Stimulated activated CD4-positive, alpha-beta T cell treated with anti-CD3 and anti-CD28 coated beads, Interleukin-4, amount 100 ng/mL, for 1 hour (primary cell): ENCODE results near the gene COQ8B.
"Not testable (repeated sequence)": the region's sequence is repeated elsewhere in the genome, so short reads cannot be mapped to it uniquely, and the experiment has no call there.

Experiments used
- DNase-seq: peaks from one replicate; pipeline ENCODE4 v3.0.0-alpha.2; 2020

Gene COQ8B

DNA sequence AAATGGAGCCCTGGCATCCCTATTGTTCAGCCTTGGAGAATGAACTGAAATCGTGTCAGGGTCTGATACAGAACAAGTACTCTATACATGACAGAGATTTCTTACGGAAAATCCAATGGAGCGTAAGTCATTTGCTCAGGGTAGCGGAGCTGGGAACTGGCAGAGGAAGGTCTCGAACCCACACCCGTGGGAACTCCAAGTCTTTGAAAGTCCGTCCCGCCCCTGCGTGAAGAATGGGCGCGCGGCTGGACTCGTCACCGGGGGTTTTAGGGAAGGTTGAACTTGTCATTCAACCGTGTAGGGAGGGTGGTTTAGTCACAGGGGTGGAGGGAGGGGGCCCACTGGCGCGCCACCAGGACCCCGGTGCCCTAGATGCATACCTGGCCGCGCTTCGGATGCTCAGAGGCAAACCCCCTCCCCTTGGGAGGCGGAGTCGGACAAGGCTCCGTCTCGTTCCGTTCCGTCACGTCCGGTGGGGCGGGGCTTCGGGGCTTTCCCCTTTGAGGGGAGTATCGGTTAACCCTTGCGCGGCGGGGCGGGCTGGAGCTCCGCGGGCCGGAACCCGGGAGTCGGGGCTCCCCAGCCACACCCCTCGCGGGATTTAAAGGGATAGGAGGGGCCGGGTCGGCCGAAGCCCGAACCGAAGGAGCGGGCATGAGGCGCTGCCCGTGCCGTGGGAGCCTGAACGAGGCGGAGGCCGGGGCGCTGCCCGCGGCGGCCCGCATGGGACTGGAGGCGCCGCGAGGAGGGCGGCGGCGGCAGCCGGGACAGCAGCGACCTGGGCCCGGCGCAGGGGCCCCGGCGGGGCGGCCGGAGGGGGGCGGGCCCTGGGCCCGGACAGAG lies at the start of gene COQ8B, which contains the start of gene ITPKC:
TSS of gene COQ8B (minus strand) at position 405 of the 843 bp plus-strand sequence. CDS start 2,254 bp downstream, outside the sequence.
TSS of gene ITPKC (plus strand) at position 631 of the 843 bp plus-strand sequence. CDS start at position 655, 24 bp downstream.
- DNase-seq = peak; percentile 100

DNA sequence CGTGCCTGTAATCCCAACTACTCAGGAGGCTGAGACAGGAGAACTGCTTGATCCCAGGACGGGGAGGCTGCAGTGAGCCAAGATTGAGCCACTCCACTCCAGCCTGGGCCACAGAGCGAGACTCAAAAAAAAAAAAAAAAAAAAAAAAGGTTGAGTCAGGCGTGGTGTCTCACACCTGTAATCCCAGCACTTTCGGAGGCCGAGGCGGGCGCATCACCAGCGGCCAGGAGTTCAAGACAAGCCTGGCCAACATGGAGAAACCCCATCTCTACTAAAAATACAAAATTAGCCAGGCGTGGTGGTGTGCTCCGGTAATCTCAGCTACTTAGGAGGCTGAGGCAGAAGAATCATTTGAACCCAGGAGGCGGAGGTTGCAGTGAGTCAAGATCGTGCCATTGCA lies 49.7 kb upstream of the COQ8B start:
- DNase-seq = not testable (repeated sequence)

GRCh38 chr19:40763963-40764362 lies 47.3 kb upstream of the COQ8B start:
- DNase-seq = no peak

GRCh38 chr19:40763526-40763925 lies 46.8 kb upstream of the COQ8B start:
- no peak for DNase-seq

GRCh38 chr19:40762754-40763470 lies 46.2 kb upstream of the COQ8B start:
- no peak for DNase-seq

GRCh38 chr19:40759352-40759751 lies 42.7 kb upstream of the COQ8B start:
- no peak for DNase-seq

DNA sequence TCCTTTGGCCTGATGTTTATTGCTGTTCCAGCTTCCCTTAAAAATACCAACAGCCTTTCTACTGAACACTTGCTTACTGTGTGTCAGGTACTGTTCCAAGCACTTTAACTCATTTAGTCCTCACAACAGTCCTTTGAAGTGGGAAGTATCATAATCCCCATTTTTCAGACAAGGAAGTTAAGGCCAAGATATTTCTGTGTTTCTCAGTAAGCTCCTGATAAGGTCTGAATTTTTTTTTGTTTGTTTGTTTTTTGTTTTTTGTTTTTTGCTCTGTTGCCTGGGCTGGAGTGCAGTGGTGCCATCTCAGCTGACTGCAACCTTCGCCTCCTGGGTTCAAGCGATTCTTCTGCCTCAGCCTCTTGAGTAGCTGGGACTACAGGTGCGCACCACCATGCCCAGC lies 41.8 kb upstream of the COQ8B start:
- DNase-seq = no peak

- peak; percentile 16 for DNase-seq
Observed at GRCh38 chr19:40756502-40757110, 39.9 kb upstream of the COQ8B start.

GRCh38 chr19:40755791-40756190 lies 39.1 kb upstream of the COQ8B start:
- DNase-seq = no peak

- DNase-seq = no peak
Observed at GRCh38 chr19:40755248-40755624, 38.5 kb upstream of the COQ8B start.

- DNase-seq = peak; percentile 68
Observed at GRCh38 chr19:40754611-40755247, 38.0 kb upstream of the COQ8B start.

GRCh38 chr19:40752257-40752781 lies 35.6 kb upstream of the COQ8B start:
- no peak for DNase-seq

DNA sequence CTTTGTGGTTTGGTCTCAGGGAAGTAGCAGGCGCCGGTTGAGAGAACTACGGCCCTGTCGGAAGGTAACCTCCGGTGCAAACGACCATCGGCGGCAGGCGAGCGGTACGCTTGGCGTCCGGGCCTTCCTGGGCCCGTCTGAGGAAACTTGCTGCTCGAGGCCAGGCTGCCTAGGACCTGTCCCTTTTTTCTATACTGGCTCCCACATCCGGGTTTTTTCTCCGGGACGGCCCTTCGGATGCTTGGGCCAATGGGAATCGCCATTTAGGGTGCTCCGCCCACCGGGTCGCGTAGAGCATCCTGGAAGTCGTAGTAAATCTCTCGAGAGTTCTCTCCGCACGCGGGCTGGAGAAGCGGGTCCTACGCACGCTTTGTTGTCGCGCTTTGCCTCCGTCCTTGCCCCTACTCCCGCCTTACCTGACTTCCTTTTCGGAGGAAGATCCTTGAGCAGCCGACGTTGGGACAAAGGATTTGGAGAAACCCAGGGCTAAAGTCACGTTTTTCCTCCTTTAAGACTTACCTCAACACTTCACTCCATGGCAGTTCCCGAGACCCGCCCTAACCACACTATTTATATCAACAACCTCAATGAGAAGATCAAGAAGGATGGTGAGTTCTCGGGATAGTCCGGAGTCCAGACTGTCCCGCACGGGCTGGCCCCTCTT lies 34.3 kb upstream of the COQ8B start, which contains the start of gene SNRPA:
TSS of gene SNRPA (plus strand) at position 330 of the 664 bp plus-strand sequence. CDS start at position 536, 206 bp downstream.
- peak; percentile 93 for DNase-seq

- DNase-seq = peak; percentile 97
Observed at GRCh38 chr19:40750058-40750873, 33.6 kb upstream of the COQ8B start, which contains the start of gene ACTMAP. TSS of gene ACTMAP (minus strand) at chr19:40750477. CDS start at chr19:40749803, 674 bp downstream.

- DNase-seq = no peak
Observed at GRCh38 chr19:40747536-40747935, 30.9 kb upstream of the COQ8B start.

GRCh38 chr19:40745402-40745780 lies 28.7 kb upstream of the COQ8B start:
- DNase-seq = no peak

GRCh38 chr19:40744554-40745401 lies 28.1 kb upstream of the COQ8B start:
- no peak for DNase-seq

DNA sequence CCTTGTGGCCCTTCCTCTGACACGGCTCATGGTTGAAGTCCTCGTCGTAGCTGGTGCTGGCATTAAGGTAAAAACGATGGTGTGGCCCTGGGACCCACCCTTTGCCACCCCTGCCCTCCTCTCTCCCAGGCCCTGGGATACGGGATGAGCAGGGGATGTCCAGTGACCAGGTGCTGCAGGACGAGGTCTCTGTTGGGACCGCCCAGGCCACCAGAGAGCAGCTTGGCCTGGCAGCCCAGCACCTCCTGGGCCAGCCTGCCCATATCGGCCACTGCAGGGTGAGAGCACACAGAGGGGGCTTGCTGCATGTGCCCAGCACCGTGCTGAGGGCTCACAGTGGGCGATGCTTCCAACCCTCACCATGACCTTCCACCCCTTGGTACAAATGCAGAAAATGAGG lies 27.2 kb upstream of the COQ8B start:
- no peak for DNase-seq

DNA sequence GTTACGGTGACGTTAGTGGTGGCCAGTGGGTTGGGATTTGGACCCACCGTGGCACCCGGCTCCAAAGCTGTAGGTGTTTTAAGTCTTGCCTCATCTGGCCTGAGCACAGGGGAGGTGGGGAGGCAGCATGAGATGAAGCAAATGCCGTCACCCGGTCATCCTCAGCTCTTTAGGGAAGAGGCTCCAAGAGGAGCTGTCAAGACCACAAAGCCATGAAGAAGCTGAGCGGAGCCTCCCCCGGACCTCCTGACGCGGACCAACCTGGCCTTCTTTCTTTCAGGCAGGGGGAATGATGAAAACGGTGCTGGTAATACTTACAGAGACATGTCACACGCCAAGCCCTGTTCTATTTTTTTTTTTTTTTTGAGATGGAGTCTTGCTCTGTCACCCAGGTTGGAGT lies 26.2 kb upstream of the COQ8B start:
- DNase-seq = no peak

- no peak for DNase-seq
Observed at GRCh38 chr19:40742477-40742876, 25.8 kb upstream of the COQ8B start.
